ENCODE results near the gene MYH3.

The MYH3 gene

DNA sequence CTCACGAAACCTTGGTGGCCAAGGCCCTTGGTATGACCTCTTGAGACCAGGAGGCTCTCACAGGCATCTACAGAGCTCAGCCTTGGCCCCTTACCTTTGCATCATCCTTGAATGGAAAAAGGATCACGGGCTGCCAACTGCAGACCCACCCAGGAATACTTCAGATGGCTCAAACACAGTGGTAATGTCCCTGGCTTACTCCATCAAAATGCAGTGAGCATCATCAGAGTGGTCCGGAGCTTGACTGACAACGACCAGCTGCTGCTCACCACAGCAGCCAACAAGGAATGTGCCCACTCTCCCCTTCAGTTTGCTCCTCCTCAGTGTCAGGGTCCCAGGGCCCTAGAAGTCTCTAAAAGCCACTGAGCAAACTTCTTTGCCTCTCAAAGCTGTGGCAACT lies 17.6 kb upstream of the MYH3 start:
- H3K27me3 ChIP-seq (ENCODE audit: control insufficient read depth, insufficient read depth, low read length) = no peaks in the 10 kb centered on the region
- H2AFZ ChIP-seq = no peak overlapping the region
- no peak overlapping the region for H3K4me2 ChIP-seq (ENCODE audit: low read length)
- no peaks in the 10 kb centered on the region for H3K36me3 ChIP-seq (ENCODE audit: control insufficient read depth, insufficient read depth, low read length)
- TF ChIP-seq, protein P1, sequence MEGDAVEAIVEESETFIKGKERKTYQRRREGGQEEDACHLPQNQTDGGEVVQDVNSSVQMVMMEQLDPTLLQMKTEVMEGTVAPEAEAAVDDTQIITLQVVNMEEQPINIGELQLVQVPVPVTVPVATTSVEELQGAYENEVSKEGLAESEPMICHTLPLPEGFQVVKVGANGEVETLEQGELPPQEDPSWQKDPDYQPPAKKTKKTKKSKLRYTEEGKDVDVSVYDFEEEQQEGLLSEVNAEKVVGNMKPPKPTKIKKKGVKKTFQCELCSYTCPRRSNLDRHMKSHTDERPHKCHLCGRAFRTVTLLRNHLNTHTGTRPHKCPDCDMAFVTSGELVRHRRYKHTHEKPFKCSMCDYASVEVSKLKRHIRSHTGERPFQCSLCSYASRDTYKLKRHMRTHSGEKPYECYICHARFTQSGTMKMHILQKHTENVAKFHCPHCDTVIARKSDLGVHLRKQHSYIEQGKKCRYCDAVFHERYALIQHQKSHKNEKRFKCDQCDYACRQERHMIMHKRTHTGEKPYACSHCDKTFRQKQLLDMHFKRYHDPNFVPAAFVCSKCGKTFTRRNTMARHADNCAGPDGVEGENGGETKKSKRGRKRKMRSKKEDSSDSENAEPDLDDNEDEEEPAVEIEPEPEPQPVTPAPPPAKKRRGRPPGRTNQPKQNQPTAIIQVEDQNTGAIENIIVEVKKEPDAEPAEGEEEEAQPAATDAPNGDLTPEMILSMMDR (IDR thresholded peaks at IDR 0.05) = no peak
- H3K9me3 ChIP-seq (ENCODE audit: control insufficient read depth, low read length) = no peaks in the 10 kb centered on the region
- H3K4me1 ChIP-seq = no peaks in the 10 kb centered on the region
- H3K27ac ChIP-seq = no peak overlapping the region
- no peaks in the 10 kb centered on the region for H3K79me2 ChIP-seq
- no peak overlapping the region for H3K9ac ChIP-seq
- H3K4me3 ChIP-seq (ENCODE audit: low read depth, low read length) = no peak overlapping the region

GRCh38 chr17:10673312-10673711 lies 16.2 kb upstream of the MYH3 start:
- Histone ChIP-seq H3K27ac (no peak overlapping the region), H2AFZ (no peak overlapping the region), H3K4me3 (ENCODE audit: low read depth, low read length) (no peak overlapping the region), H3K79me2 (no peaks in the 10 kb centered on the region), H3K4me1 (no peaks in the 10 kb centered on the region), H3K9ac (no peak overlapping the region), H3K9me3 (ENCODE audit: control insufficient read depth, low read length) (no peaks in the 10 kb centered on the region), H3K36me3 (ENCODE audit: control insufficient read depth, insufficient read depth, low read length) (no peaks in the 10 kb centered on the region), H3K27me3 (ENCODE audit: control insufficient read depth, insufficient read depth, low read length) (no peaks in the 10 kb centered on the region), H3K4me2 (ENCODE audit: low read length) (no peak overlapping the region)
- TF ChIP-seq, protein P1 (IDR thresholded peaks at IDR 0.05) = no peak

GRCh38 chr17:10668775-10669174 lies 11.7 kb upstream of the MYH3 start:
- Histone ChIP-seq H3K27me3 (ENCODE audit: control insufficient read depth, insufficient read depth, low read length) (no peaks in the 10 kb centered on the region), H3K9ac (no peak overlapping the region), H3K4me1 (no peaks in the 10 kb centered on the region), H3K4me3 (ENCODE audit: low read depth, low read length) (no peak overlapping the region), H3K79me2 (no peaks in the 10 kb centered on the region), H3K36me3 (ENCODE audit: control insufficient read depth, insufficient read depth, low read length) (no peaks in the 10 kb centered on the region), H3K27ac (no peak overlapping the region), H3K9me3 (ENCODE audit: control insufficient read depth, low read length) (no peaks in the 10 kb centered on the region), H2AFZ (no peak overlapping the region), H3K4me2 (ENCODE audit: low read length) (no peak overlapping the region)
- TF ChIP-seq, protein P1 (IDR thresholded peaks at IDR 0.05) = no peak

- no peaks in the 10 kb centered on the region for H3K4me1 ChIP-seq
- no peaks in the 10 kb centered on the region for H3K79me2 ChIP-seq
- no peak overlapping the region for H3K4me3 ChIP-seq (ENCODE audit: low read depth, low read length)
- no peaks in the 10 kb centered on the region for H3K9me3 ChIP-seq (ENCODE audit: control insufficient read depth, low read length)
- no peaks in the 10 kb centered on the region for H3K27me3 ChIP-seq (ENCODE audit: control insufficient read depth, insufficient read depth, low read length)
- H3K27ac ChIP-seq = no peak overlapping the region
- H2AFZ ChIP-seq = no peak overlapping the region
- H3K9ac ChIP-seq = no peak overlapping the region
- H3K4me2 ChIP-seq (ENCODE audit: low read length) = no peak overlapping the region
- no peaks in the 10 kb centered on the region for H3K36me3 ChIP-seq (ENCODE audit: control insufficient read depth, insufficient read depth, low read length)
- TF ChIP-seq, protein P1 (IDR thresholded peaks at IDR 0.05) = no peak
These were observed 9.8 kb upstream of the MYH3 start for GRCh38 chr17:10666906-10667305.

DNA sequence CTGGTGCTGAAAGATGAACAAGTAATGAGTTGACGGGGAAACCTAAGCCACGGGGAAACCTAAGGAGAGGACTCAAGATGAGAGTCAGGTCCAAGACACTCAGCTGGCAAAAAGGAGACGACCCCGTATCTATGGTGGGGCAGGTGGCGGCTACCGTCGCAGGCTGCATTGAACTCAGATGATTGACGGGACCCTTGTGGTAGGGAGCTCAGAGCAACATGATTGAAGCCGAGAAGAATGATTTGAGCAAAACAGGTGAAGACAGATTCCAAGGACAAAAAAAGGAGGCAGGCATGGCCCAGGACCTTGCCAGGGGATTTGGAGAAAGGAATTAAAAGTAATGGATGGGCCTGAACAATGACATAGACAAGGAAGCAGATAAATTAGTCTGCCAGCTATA lies 7.5 kb upstream of the MYH3 start:
- H3K27me3 ChIP-seq (ENCODE audit: control insufficient read depth, insufficient read depth, low read length) = no peaks in the 10 kb centered on the region
- H3K9me3 ChIP-seq (ENCODE audit: control insufficient read depth, low read length) = no peaks in the 10 kb centered on the region
- H3K4me2 ChIP-seq (ENCODE audit: low read length) = no peak overlapping the region
- H3K79me2 ChIP-seq = no peaks in the 10 kb centered on the region
- no peaks in the 10 kb centered on the region for H3K4me1 ChIP-seq
- no peak overlapping the region for H3K9ac ChIP-seq
- no peaks in the 10 kb centered on the region for H3K36me3 ChIP-seq (ENCODE audit: control insufficient read depth, insufficient read depth, low read length)
- TF ChIP-seq, protein P1 (IDR thresholded peaks at IDR 0.05) = no peak
- H3K27ac ChIP-seq = no peak overlapping the region
- no peak overlapping the region for H3K4me3 ChIP-seq (ENCODE audit: low read depth, low read length)
- no peak overlapping the region for H2AFZ ChIP-seq
